ENCODE data around the gene MAN1A1.
A peak's percentile ranks its signal among the peaks of the same experiment; 100 is the strongest.

MAN1A1 gene

GRCh38 chr6:119234457-119234856, 115.1 kb downstream of the MAN1A1 start:
- DNase-seq (ENCODE audit: low read depth) = no peak

- DNase-seq (ENCODE audit: low read depth) = no peak
These were observed 116.1 kb downstream of the MAN1A1 start for GRCh38 chr6:119233312-119233984.

- no peak for DNase-seq (ENCODE audit: low read depth)
These were observed 118.2 kb downstream of the MAN1A1 start for GRCh38 chr6:119231394-119231793.

- no peak for DNase-seq (ENCODE audit: low read depth)
These were observed 119.4 kb downstream of the MAN1A1 start for GRCh38 chr6:119230160-119230559.

DNA sequence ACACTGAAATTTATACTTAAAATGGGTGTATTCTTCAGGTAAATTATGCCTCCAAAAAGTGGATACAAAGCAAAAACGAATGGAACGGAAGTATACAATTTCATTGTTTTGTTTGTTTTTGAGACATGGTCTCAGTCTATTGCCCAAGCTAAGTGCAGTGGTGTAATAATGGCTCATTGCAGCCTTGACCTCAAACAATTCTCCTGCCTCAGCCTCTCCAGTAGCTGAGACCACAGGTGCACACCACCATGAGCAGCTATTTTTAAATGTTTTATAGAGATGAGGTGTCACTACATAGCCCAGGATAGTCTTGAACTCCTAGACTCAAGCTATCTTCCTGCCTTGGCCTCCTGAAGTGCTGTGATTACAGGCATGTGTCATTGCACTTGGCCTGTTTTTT, 122.2 kb downstream of the MAN1A1 start:
- no peak for DNase-seq (ENCODE audit: low read depth)

- DNase-seq (ENCODE audit: low read depth) = no peak
These were observed 123.5 kb downstream of the MAN1A1 start for GRCh38 chr6:119226089-119226488.

GRCh38 chr6:119224095-119224701, 125.4 kb downstream of the MAN1A1 start:
- DNase-seq (ENCODE audit: low read depth) = no peak

GRCh38 chr6:119220452-119220851, 129.1 kb downstream of the MAN1A1 start:
- DNase-seq (ENCODE audit: low read depth) = no peak

DNA sequence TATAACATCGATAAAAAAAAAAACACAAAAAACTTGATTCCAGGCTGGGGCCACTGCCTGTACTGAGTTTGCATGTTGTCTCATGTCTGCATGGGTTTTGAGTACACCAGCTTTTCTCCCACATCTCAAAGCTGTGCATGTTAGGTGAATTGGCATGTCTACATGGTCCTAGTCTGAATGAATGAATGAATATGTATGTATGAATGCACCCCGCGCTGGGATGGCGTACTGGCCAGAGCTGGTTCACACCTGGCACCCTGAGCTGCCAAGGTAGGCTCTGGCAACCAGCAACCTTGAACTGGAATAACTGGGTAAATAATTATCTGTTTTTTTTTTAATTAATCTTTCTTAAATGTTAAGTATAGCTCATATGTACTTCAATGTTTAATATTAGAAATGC, 131.0 kb downstream of the MAN1A1 start:
- no peak for DNase-seq (ENCODE audit: low read depth)

GRCh38 chr6:119215885-119216590, 133.5 kb downstream of the MAN1A1 start:
- DNase-seq (ENCODE audit: low read depth) = no peak

- DNase-seq (ENCODE audit: low read depth) = no peak
These were observed 134.3 kb downstream of the MAN1A1 start for GRCh38 chr6:119215309-119215708.

GRCh38 chr6:119210596-119210995, 139.0 kb downstream of the MAN1A1 start:
- DNase-seq (ENCODE audit: low read depth) = no peak

DNA sequence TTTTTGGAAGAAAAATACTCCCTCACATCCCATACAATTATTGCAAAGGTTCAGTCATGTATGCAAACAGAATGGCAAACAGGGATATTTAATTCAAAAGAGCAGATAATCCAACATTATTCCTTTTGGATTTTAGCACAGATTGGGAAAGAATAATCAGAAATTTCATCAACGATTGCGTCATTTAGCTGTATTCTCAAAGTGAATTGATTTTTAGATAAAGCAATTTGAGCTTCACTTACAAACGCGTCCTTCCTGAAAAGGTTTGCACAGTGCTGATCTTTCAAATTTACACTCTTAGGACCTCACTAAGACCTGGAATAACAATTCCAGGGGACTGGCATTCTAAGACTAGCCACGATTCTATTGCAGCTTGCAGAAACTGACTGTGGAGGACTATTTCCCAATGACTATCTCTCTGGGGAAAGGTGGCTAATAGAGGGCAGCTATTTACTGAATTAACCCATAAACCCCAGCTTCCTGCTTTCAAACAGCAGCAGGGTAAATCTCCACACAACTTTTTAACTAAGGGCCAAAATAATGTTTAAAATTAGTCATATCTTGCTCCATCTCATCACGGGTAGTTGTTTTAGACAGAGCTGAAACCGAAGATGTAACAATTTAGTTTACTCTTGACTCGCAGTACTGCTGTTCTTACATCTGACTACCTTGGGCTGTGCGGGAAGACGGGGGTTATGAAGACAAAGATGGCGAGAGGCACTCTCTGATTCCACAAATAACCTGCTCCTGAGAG, 139.9 kb downstream of the MAN1A1 start:
- no peak for DNase-seq (ENCODE audit: low read depth)

DNA sequence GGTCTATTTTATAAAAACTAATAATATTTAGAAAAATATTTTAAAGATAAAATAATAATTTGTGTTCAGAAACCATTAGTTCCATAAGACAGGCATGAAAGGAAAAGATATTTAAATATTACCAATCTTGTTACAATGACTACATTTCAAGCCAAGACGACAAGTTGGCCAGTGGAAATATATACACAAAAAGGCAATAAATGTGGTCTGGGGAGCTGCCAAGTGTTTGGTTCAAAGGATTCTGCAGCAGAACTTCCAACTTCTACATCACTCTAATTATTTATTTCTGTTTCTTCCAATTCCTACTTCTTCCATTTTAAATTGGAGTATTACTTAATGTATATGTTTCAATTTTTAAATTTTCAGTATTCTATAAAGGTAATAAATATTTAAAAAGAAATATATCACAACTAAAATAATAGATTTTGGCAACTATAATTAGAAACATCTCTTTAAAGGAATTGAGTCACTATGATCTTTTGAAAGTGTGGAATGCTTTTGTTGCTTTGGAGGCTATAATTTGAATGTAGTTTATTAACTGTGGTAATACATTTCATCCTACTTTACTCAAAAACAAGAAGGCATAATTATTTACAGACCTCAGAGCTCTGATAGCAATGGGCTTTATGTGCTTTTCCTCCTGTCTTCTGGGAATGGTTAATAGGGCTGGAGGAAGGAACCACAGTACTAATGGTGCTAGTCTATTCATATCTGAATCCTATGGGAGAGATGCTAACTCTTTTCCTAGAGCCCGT, 141.4 kb downstream of the MAN1A1 start:
- DNase-seq (ENCODE audit: low read depth) = peak; percentile 32

GRCh38 chr6:119207327-119207726, 142.2 kb downstream of the MAN1A1 start:
- no peak for DNase-seq (ENCODE audit: low read depth)

DNA sequence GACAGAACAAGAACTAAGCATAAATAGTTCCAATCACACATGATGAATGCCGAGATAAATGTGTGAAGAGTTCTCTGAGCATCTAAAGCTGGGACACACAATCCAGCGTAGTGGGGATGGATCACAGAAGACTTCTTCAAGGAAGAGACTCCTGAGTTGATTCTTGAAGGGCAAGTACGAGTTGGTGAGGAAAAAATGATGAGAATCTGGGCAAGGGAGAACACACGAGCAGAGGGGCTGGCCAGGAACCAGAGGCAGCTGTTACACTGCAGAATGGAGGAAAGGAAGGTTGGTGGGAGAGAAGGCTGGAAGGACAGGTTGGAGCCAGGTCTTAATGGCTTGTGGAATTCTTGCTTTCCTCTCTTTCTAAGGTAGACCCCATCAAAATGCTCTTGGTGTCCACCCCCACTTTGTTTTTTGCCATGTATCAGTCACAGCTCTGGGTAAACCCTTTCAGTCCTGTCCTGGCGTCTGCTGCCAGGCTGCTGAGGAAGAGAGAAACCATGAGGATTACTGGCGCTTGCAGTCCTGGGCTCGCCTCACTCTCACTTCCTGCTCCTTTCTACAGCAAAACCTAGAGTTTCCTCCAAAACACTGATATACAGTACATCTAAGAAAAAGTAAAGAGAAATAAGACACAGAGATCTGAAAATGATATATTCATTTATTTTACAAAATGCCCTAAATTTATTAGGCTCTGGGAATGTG, 143.5 kb downstream of the MAN1A1 start:
- DNase-seq (ENCODE audit: low read depth) = no peak

- no peak for DNase-seq (ENCODE audit: low read depth)
These were observed 144.8 kb downstream of the MAN1A1 start for GRCh38 chr6:119204719-119205118.

DNA sequence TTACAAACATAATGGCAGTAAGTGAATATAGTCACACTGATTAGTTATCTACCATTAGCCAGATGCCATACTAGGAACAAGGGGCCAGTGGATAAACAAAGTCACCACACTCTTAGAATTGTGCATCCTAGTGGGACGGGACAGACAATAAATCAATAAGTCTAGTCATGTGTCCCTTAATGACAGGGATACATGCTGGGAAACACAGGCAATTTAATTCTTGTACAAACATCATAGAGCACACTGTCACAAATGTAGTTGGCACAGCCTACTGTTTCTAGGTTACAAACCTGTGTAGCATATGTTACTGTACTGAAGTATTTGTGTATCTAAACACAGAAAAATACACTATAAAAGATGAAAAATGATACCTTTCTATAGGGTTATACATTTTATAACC, 148.1 kb downstream of the MAN1A1 start:
- no peak for DNase-seq (ENCODE audit: low read depth)

DNA sequence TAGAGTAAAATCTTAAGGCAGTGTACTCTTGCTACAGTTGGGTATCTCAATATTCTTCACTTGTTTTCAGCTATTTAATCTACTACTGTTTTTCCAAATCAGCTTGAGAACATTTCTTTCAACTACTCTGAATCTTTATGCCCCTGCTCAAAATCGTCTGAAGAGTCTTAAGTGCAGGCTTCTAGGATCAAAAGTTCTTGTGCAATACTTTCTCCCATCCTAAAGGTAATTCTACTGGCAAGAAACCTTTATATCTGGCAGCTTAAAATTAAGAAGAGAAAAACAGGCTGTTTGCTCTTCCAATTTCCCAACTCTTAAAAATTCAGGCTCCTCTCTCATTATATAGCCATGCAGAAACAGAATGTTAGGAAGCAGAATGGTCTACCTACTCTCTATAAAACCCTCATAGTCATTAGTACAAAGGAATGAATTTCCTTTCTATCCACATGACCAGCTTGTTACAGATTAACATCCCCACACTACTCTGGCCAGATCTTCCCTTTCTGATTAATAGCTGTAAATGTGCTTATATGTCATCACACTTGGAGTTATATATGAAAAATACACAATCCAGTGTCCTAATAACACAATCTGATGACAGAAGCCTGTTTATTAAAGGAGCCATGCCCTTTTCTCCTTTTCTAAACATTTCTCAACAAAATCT, 148.9 kb downstream of the MAN1A1 start:
- no peak for DNase-seq (ENCODE audit: low read depth)

- DNase-seq (ENCODE audit: low read depth) = no peak
These were observed 152.3 kb downstream of the MAN1A1 start for GRCh38 chr6:119197271-119197670.

GRCh38 chr6:119196715-119197114, 152.8 kb downstream of the MAN1A1 start:
- no peak for DNase-seq (ENCODE audit: low read depth)

All from non-pigmented ciliary epithelial cell (primary cell).